Stimulated activated CD8-positive, alpha-beta memory T cell treated with anti-CD3 and anti-CD28 coated beads, Interleukin-7, amount 100 ng/mL, for 1 hour (primary cell): Measurements from ENCODE around the gene TCTA.
A peak's percentile ranks its signal among the peaks of the same experiment; 100 is the strongest.
"Not testable (repeated sequence)": the region's sequence is repeated elsewhere in the genome, so short reads cannot be mapped to it uniquely, and the experiment has no call there.

Experiments
- DNase-seq, 2 donors: peaks; one replicate each; pipeline ENCODE4 v3.0.0-alpha.2; 2020; ENCODE audit warnings: low read depth in 2 of 2

Gene TCTA, protein sequence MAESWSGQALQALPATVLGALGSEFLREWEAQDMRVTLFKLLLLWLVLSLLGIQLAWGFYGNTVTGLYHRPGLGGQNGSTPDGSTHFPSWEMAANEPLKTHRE

GRCh38 chr3:49411968-49412631, at the start of gene TCTA, which contains the start of gene RHOA:
TCTA (plus strand) TSS chr3:49412423; CDS start chr3:49412427, 4 bp downstream.
RHOA (minus strand) TSS chr3:49411976; CDS start chr3:49375589, 36,387 bp downstream.
- peak; percentile 96 to 97 for DNase-seq

DNA sequence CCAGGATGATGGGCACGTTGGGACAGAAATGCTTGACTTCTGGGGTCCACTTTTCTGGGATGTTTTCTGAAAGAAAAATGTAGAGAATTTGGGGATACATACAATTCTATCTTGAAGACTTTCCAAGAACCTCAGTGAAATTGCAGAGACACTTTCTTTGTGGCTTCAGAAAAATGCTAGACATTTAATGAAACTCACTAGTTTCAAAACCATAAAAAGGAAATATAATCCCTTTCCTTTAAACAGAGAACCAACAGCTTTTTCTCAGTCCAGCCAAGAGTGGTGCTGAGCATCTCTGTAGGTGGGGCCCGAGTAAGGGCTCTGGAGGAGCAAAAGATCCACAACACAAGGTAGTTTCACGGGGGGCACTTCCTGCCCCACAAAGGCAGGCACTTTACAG, 49.7 kb upstream of the TCTA start:
- DNase-seq, result no peak

DNA sequence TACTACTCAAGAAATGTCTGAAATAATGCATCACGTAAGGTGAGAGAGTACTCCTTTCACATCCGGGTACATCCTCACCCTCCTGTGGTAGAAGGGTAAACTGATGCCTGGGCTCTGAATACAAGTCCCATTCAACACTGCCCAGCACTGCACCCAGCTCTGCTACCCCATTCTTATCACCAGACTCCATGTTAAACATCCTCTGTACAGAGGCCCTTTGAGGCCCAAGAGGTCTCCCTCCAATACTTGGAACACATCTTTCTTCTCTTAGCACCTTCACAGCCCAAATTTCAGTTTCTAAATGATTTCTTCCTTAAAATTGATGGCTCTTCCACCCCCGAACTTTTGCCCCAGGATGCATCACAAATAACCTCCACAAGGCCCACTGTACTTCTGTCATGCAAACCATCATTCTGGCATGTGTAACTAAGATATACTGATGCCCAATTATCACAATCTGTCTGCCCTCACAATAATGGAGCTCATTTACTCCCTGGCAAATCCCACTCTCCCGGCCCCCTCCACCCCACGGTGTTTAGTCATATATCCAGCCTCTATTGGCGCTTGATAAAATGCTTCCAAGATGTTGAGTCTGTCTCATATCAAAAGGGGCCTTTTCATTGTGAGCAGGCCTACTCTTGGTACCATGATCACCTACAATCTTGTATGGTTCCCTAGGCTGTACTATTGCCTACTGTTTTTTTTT, 41.5 kb upstream of the TCTA start:
- DNase-seq, result no peak

GRCh38 chr3:49371946-49372345, 40.3 kb upstream of the TCTA start:
- no peak for DNase-seq

GRCh38 chr3:49377483-49377882, 34.7 kb upstream of the TCTA start:
- DNase-seq, result no peak

- no peak for DNase-seq
These were observed 33.9 kb upstream of the TCTA start for GRCh38 chr3:49378249-49378895.

DNA sequence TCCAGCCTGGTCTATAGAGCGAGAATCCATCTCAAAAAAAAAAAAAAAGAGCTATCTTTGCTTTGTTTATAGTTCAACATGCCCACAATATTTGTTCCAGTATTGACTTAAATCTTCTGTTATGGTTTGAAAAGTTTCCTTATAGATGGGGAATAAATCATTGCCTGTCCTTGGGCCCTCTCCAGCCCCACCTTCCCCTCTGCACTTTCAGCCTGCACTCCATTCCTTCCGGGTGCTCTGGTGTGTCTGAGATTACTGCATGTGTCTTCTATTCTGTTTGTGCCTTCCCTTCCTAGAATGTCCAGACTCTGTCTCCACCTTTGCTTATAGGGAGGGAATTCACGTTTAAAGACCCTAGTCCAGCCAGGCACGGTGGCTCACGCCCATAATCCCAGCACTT, 28.8 kb upstream of the TCTA start:
- no peak for DNase-seq

DNA sequence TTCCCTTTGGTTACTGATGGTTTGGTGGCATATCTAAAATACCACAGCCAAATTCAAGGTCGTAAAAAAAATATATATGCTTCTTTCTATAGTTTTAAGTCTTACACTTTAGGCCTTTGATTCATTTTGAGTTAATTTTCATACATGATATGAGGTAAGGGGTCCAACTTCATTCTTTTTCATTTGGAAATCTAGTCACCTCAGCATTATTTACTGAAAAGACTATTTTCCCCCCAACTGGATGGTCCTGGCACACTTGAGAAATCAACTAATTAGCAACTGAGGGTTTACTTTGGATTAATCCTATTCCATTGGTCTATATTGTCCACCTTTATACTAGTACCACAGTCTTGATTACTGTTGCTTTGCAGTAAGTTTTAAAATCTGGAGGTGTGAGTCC, 26.6 kb upstream of the TCTA start:
- DNase-seq, result no peak

DNA sequence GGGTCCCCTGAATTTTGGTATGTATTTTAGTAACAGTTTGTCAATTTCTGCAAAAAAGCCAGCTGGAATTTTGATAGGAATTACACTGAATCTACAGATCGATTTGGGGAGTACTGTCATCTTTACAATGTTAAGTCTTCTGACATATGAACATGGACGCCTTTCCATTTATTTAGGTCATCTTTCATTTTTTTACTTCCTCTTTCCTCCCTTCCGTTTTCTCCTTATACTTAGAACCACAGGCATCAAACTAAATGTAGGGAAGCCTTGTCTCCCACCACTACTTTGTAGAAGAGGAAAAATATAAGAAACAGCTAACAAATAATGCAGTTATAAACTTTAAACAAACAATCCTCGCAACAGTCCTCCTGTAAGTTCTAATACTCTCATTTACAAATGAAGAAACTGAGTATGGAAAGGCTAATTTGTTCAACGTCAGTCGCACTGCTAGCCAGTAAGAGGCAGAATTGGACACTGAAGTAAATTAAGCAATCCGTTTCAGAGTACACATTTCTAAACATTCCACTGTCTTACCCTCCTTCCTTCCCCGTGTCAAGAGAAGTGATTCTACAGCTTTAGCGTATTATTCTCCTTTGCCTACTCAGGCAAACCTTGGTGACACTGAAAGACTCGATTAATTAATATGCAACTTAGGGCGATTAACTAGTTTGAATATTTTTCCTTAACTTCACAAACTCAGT, 26.0 kb upstream of the TCTA start:
- no peak for DNase-seq

DNA sequence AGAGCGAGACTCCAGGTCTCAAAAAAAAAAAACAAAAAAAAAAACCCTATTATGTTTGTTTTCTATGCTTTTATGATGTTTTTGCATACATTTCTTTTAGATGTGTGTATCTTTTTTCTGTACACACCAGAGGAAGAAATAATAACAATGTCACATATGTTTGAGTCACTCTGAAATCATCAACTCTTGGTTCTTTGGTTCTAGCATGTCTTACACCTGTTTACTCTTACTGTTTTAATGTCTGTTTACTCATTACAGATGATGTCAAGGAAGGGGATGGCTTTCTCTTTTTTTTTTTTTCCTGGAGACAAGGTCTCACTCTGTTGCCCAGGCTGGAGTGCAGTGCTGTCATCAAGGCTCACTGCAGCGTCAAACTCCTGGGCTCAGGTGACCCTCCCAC, 24.5 kb upstream of the TCTA start:
- DNase-seq, result no peak

DNA sequence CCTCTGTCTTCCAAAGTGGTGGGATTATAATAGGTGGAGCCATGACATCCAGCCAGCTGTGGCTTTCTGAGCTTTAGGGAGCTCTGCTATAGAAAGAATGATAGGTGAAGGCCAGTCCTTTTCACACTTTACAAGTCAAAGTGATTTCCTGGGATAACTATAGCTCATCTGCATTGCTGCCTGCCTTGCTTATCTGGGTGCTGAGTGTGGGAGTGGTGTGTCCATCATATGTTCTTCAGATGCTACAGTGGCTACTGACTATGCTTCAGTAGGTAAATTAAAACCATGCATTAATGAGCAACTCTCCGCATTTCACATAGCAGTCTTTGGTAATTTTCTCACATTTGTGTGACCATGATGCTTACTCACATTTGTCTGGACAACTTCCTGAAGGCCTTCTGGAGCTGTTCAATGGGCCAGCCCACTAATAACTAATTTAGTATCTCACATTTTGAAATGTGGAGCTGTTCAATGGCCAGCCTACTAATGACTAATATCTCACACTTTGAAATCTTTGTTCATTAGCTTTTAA, 23.9 kb upstream of the TCTA start:
- no peak for DNase-seq

GRCh38 chr3:49389297-49389696, 22.9 kb upstream of the TCTA start:
- no peak for DNase-seq

GRCh38 chr3:49391310-49391709, 20.9 kb upstream of the TCTA start:
- DNase-seq, result not testable (repeated sequence)

DNA sequence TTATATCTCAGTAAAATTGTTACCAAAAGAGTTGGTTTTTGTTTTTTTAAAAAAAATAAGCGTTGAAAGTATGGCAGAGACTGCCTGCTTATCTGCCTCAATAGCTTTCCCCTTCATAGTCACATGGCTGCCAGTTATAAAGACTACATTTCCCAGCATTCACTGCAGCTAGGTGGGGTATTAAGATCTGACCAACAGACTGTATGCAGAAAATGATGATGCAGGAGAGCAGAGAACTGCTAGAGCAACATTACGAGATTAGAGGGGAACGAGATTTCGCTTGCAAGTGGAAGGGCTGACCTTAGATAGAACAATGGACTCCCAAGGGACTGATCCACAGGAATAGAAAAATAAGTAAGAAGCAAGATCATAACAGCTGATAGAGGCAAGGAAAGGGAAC, 14.8 kb upstream of the TCTA start:
- no peak for DNase-seq

DNA sequence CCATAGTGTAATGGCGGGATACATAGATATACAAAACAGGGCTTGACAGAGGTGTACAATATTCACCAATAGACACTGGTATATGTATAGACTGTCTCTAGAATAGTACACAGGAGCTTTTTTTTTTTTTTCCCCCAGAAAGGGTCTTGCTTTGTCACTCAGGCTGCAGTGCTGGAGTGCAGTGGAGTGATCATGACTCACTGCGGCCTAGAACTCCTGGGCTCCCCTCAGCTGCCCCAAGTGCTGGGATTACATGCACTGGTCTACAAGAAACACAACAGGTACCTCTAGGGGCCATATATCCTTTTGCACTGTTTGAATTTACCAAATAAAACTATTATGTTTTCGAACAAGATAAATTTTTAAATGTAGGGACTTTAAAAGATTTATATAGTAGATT, 12.8 kb upstream of the TCTA start:
- no peak for DNase-seq

DNA sequence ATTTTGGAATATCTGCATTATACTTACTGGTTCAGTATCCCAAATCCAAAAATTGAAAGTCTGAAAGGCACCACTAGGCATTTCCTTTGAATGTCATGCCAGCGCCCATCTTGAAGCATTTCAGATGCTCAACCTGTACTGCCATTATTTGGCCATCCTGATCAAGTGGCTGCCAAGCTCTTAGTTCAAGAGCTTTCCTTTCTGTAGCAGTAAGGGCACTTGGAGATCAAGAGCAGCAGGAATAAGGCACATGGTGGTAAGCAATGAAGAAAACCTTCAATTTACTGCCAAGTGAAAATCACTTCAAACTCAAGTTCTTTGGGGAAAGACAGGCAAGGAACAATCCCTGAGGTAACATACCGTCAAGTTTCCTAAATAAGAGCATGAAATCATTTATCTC, 10.5 kb upstream of the TCTA start:
- DNase-seq, result no peak

- DNase-seq, result no peak
These were observed 8.3 kb upstream of the TCTA start for GRCh38 chr3:49403891-49404290.

DNA sequence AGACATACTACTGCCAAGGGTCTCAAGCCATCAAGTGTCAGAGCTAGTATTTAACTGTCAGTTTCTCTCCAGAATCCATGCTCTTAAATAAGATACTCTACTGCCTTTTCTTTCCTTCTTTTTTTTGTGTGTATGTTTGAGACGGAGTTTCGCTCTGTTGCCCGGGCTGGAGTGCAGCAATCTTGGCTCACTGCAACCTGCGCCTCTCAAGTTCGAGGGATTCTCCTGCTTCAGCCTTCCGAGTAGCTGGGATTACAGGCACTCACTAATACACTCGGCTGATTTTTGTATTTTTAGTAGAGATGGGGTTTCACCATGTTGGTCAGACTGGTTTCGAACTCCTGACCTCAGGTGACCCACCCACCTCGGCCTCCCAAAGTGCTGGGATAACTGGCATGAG, 6.7 kb upstream of the TCTA start:
- DNase-seq, result not testable (repeated sequence)

DNA sequence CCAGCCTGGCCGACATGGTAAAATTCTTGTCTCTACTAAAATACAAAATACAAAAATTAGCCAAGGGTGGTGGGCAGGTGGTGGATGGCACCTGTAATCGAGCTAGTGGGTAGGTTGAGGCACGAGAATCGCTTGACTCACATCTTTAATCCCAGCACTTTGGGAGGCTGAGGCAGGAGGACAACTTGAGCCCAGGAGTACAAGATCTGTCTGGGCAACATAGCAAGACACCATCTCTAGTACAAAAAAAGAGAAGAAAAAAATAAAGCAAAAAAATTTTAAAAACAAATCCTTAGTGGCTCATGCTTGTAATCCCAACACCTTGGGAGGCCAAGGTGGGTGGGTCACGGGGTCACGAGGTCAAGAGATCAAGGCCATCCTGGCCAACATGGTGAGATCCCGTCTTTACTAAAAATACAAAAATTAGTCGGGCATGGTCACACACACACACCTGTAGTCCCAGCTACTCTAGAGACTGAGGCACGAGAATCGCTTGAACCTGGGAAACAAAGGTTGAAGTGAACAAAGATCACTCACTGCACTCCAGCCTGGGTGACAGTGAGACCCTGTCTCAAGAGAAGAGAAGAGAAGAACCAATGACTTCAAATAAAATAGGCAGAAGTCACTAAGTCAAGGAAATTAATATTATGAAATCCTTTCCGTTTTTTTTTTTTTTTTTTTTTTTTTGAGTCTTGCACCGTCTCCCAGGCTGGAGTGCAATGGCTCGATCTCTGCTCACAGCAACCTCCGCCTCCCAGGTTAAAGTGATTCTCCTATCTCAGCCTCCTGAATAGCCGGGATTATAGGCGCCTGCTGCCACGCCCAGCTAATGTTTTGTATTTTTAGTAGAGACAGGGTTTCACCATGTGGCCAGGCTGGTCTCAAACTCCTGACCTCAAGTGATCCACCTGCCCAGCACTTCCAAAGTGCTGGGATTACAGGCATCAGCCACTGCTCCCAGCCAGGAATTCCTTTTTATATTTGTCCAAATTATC, 5.4 kb upstream of the TCTA start:
- no peak for DNase-seq

DNA sequence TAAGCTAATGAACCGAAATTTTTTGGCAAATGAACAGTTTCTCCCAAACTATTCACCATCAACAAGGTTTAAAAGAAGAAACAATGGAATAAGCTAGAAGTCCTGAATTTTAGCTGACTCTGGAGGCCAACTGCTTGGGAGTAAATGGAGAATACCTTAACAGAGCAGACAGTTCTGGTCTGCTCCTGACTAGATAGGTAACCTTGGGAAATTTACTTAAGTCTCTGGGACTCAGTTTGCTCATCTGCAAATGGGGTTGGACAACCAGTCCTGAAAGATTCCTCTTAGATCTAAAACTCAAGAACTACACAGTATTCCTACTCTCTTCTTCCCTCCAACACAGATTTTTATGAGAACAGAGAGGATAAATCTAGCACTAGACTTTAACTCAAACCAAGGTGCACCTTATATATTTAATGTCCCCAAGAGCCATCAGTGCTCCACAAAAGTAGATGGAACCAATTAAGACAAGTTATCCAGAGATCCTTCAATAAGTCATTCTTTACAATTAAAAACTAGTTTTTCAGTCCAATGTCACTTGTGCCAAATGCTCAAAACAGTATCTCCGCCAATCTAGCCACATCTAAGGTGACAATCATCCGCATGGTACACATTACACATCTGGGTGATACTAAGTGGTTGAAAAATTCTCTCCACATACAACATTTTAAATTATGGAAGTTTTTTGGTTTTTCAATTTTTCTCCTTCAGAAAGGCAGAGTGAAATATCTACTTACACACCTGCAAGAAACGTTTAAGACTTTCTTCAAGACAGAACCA, 2.0 kb upstream of the TCTA start:
- DNase-seq, result no peak
